Fibroblast of gingiva (primary cell): ENCODE data around the gene AMOTL1.

ENCODE experiments used
- DNase-seq: peaks from one replicate; pipeline ENCODE4 v3.0.0-alpha.2; 2011; ENCODE audit warnings: low read depth

The AMOTL1 gene

DNA sequence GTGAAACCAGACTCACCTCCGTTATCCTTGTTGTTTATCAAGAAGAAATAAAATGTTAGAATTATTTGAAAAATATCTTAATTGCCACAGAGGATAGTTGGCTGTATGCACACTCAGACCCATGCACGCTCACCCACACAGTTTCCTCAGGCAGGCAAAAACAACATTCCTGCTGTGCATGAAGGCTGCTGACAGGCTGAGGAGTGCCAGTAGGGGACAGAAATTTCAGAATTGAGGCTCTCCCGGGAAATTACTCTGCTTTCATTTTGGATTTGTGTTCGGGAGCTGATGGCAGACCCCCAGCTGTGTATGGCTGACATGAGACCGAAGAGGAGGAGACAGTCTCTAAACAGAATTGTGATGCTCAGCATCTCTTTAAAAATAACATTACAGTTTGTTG lies 87.5 kb downstream of the AMOTL1 start:
- no peak for DNase-seq

DNA sequence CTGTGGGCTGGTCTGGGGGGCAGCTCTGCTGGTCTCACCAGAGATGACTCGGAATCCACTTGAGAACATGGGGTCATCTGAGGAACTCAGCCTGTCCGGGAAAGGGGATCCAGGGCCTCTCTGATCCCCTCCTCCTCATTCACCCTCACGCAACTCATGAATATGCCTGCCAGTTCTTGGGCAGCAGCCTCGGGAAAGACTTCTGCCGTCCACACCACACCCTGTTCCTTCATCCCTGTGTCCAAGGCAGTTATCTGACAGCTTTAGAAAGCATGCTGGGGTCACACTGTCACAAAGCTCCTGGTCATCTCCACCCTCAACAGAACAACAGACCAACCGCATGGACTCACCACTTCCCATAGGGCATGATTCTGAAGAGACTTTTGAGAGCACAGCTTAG lies 88.3 kb downstream of the AMOTL1 start:
- no peak for DNase-seq

DNA sequence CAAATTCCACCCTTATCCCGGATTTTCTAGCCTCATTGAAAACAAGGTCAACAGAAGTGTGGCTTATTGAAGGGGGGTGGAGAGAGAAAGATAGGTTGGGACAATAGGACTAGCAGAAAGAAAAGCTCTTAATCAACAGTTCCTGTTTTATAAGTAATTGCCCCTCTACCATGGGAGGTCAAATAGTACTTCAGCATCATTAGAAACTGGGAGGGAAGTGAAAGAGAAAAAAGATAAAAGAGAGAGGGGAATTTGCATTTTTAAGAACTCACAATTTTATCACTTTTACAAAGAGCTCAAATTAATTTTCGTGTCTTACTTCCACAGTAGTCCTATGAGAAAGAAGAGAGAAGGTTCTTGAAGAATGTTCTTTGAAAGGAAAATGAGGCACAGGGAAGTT lies 89.2 kb downstream of the AMOTL1 start:
- no peak for DNase-seq

DNA sequence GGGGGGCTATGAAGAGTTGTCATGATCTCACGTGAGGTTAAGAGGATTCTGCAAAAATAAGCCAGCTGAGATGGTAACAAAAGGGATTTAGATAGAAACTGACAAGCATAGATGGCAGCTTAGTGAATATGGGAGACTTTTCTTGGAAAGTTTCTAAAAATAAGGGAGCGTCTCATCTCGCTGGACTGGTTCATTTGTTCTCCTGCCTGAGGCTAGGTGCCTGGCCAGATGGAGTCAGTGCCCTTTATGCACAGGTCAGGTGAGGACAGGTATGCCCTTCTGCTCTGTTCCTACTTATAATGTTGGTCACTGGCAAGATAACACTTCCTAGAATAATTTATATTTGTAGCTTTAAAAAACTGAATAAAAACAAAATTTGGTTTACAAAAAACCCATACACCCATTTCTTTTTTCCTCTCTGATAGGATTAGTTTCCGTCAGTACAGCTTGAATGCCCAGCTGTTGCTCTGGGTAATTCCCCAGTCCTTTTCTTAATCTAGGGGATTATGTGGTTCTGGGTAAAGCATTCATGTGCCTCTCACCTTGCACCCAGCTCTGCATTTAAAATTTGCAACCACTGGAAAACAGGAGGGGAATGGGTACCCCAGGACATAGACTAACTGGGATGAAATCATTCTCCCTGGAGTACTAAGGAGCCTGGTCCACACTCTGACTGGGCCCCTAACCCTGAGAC lies 90.0 kb downstream of the AMOTL1 start:
- no peak for DNase-seq

DNA sequence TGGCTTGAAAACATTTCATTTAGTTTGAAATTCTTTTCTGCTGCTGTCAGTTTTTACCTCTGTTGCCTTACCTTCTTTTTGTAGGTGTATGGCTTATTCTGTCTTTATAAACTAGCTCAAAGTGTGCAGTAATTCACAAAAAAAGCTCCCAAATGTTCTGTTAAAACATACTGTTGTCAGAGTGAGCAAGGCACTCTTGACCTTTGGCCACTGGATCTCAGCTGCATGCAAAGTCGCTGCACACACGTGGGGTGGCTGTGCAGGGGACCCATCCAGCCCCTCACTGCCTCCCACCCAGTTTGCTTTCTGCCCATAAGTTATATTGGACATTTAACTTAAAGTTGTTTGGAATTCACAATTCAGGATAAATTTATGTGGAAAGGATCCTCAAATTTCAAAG lies 92.2 kb downstream of the AMOTL1 start:
- no peak for DNase-seq

DNA sequence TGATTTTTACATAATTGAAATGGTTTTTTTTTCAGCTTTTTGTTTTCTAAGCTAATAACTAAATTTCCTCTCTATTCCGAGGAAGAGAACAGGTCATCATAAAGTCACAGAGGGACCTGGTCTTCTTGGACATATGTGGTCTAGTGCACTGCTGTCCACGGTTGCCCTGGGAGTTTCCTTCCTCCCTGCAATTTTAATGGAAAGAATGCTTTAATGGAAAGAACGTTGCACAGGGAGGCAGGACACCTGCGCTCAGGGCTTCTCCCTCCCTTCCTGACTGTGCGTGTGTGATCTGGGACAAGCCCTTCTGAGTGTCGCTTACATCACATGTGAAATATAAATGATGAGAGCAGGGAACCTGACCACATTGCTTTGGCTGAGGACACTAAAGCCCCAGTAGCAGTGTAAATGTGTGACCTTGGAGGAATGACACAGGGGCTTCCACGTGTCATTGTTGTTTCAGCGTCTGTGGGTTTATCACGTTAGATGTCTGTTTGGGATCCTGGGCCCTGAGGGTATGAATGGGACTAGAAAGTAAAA lies 93.2 kb downstream of the AMOTL1 start:
- DNase-seq = no peak

DNA sequence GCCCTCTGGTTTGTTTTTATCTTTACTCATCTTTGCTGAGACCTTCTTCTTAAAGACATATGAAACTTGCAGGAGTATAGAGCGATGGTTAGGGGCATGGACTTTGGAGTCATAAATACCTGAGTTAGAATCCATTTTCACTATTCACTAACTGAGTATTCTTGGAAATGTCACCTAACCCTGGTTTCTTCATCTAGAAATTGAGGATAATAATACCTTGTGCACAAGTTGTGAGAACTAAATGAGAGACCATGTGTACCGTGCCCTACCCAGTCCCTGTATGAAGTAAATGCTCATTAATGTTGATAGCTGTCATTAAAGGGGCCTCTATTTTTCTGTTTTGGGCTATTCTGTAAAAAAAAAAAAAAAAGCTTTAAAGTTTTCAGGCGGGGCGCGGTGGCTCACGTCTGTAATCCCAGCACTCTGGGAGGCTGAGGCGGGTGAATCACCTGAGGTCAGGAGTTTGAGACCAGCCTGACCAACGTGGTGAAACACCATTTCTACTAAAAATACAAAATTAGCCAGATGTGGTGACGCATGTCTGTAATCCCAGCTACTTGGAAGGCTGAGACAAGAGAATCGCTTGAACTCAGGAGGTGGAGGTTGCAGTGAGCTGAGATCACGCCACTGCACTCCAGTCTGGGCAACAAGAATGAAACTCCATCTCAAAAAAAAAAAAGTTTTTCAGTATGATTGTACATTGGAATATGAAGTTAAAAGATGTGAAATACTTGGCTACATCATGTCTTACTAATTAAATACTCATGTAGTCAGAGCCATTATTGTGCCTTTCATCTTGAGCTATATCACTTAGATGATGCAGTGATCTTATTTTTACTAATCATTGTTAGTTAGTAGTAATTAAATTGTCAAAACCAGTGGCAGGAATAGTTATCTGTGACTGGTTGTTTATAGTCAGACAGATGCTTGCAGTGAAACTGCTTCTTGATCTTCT lies 95.0 kb downstream of the AMOTL1 start:
- peak; percentile 65 for DNase-seq

DNA sequence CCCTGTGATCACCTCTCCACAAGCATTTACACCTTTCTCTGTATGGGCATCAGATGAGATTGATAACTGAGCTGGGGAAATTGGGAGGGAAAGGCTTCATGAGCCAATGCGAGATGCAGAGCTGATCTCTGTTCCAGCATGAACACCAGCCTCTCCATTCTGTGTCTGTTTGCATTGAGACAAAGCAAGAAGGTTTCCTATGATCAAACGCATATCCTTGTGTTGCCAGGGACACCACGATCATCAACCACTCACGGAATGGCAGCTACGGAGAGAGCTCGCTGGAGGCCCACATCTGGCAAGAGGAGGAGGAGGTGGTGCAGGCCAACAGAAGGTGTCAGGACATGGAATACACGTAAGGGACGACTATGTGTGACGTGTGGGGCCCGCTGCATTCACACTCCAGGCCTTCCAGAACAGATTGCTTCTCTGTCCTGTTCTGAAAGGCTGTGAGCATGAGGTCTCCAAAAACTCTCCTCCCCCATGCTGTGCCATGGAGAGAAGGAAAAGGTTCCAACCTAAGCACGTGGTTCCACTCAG lies 96.4 kb downstream of the AMOTL1 start:
- no peak for DNase-seq

DNA sequence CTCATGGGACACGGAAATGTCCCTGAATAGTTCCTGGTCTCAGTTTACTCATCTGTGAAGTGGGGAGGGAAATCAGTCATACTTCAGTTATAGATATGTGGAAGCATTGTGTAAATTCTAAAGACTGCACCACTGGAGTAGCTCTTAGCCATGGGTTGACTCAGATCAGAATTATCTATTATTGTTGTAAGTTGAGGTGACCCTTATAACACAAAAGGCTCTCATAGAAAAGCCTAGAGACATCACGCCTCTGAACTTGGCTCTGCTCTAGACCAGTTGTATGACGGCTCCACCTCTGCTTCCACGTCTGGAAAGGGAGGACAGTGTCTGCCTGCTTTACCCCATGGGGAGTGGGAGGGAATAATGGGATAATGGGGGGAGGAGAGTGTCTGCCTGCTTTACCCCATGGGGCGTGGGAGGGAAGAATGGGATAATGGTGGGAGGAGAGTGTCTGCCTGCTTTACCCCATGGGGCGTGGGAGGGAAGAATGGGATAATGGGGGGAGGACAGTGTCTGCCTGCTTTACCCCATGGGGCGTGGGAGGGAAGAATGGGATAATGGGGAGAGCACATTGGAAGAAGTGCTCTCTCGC lies 98.2 kb downstream of the AMOTL1 start:
- no peak for DNase-seq

DNA sequence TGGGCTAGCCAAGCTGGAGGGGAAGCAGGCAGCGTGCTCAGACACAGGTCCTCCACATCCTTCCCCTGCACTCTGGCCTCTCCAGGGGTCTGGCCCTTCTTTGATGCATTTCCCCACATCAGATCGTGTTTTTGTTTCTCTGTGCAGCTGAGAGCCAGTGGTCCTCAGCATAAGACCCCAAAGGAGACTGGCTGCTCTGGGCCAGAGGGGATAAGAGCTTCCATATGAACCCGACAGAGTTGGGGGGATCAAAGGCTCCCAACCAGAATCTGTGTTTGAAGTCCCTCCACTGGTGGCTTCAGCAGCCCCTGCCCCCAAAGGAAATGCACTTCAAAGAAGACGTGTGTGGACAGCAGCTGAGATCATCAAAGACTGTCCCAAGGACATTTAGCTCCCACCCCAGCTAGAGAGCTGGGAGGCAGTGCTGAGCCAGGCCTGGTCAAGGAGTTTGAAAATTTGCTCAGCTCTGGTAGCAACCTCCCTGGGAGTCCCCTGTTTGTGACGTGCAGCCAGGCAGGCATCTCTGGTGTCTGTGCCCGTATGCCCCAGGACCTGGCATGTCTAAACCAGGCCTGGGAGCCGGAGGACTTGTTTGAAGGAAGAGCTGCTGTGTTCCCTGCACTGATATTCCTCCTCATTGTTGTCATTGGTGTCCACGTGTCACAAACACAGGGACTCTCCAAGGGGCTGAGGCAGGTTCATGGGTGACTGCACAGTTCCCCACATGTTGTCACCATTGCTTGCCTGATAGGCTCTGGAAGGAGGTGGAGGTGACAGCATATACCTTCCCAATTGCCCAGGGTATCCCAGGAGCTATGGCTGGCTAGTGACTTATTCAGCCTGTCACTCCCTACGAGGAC lies 99.0 kb downstream of the AMOTL1 start:
- no peak for DNase-seq

DNA sequence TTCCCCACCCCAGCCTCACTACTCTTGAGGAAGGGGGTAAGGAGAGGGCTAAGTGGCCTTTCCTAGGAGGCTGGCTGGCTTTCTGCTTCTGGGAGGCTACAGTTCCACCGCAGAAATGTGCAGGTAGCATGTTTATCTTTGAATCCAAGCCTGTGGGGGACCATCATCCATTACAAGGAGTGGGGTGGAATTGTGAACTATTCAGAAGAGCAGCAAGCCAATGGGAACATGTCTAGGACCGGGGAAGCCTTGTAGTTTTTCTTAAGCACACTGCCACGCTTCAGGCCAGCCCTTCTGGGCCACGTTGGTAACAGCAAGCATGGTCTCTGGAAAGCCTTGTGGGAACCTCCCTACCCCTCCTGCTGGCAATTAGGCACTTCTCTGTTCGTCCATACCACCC lies 100.3 kb downstream of the AMOTL1 start:
- DNase-seq = no peak

DNA sequence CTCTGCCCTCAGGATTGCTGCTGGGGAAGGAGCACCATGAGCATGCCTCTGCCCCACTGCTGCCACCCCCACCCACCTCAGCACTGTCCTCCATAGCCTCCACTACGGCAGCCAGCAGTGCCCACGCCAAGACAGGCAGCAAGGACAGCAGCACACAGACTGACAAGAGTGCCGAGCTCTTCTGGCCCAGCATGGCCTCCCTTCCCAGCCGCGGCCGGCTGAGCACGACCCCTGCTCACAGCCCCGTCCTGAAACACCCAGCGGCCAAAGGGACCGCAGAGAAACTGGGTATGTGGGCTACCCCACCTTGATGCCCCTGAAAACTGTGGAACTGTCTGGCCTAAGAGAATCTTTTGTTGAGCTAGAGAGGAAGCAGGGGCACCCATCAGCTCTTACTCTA lies 101.0 kb downstream of the AMOTL1 start:
- DNase-seq = no peak

DNA sequence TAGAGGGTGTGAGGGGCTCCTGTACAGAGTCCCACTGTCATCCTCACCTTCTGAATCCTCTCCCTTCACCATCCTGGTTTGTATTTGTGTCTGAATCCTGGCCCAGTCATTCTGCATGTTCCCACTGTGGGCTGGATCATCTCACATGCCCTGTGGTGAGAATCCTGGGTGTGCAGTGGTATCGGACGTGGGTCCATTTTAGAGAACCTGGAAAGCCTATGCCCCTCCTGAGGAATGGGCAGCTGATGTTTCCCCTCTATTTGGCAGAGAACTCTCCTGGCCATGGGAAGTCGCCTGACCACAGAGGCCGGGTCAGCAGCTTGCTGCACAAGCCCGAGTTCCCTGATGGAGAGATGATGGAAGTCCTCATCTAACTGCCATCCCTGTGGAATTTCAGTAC lies 102.3 kb downstream of the AMOTL1 start:
- no peak for DNase-seq

DNA sequence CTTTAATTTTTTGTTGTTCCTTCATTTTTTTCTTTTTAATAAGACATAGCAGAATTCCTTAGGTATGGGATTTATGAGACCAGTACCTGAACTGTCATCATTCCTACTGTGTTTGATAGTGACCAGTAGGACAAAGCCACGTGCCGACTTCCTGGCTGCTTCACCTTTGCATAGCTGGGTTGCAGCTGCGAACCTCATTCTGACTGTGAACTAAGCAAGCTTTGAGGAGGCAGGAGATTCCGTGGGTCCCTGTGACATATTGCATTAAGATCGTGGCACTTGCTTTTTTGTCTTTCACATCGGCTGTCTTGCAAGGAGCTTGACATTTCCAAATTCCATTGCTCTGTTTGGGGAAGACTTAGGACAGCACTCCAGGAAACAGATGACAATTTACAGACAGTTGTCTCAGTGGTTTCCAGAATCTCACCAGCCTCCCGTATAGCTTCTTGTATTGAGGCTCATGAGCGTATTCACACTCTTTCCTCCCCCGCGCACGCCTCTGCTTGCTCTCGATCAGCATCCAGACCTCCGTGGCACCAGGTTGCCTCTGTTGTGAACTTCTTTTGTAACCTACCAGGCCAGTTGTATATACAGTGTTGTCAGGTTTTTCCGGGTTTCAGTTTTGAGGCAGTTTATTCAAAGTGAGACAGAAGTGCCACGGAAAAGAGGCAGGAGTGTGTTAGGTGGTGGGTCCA lies 103.5 kb downstream of the AMOTL1 start:
- DNase-seq = no peak

DNA sequence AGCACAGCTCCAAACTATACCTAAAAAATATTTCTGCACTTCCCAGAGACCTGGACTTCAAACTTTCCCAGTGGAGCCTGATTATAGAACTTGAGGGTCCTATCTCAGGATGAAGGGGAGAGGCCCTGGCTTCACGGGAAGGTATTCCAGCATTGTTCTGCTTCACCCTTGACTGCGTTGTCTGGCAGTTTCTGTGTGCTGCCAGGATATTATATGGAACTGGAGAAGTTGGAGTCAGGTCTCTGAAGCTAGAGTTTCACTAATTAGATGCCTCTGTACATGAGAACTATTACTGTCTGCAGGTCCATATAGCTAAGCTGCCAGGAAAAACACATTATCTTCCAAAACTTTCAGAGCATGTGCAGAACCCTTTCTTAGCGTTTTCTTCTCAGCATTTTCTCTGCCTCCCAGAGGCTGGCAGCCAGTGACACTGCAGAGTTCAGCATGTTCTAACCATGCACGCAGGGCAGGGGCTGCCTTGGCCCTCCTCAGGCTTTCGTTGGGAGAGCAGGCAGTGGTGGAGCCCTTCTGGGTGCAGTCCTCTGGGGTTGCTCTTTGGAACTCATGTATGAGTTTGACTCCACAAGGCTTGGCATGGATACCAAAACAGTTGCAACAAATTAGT lies 105.9 kb downstream of the AMOTL1 start:
- peak; percentile 76 for DNase-seq

DNA sequence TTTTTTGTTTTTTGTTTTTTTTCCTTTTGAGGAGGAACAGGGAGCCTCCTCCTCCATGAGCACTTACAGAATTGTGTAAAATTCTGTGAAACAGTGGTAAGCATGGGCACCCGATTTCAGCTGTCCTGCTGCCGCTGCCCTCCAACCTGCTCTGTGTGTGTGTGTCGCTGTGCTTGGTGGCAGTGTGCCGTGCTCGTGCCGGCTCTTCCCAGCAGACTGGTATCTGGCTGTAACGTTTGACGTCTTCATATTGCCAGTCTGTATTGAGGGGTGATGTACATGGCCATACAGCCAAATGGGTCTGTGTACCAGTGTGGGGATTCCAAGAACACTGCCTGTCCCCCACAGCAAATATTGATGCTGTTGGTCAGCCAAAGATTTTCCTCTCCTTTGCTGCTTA lies 108.1 kb downstream of the AMOTL1 start:
- no peak for DNase-seq

DNA sequence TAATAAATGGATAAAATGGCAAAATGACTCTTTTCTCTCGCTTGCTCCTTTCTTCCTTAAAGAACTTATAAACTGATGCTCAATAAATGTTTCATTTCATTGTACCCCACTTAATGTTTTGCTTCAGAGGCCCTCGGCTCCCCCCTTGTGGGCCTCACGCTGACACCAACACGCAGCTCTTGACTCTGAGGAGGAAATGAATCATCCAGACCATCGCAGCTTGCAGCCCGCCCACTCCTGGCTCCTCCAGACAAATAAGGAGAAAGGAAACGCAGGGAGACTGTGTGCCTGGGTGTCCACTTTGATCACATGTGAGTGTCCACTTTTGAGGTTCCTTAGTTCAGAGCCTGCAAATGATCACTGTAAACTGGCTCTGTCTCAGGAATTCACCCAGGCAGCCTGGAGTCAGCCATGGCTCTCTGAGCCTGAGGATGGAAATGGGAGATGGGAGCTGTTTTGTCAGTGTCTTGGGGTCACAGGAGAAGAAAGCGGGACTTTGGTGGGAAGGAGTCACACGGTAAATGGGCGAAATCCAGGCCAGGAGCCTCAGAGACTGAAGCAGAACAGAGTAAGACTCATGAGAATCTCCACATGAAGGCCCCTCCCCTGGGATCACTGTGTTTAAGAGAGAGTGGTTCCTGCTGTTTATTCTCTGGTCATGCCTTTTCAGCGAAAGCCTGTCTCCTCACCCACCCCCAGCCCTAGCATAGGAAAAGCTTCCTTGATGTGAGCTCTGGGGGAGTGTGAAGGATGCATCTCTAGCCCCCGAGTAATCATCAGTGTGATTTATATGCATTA lies 108.7 kb downstream of the AMOTL1 start:
- peak; percentile 91 for DNase-seq

DNA sequence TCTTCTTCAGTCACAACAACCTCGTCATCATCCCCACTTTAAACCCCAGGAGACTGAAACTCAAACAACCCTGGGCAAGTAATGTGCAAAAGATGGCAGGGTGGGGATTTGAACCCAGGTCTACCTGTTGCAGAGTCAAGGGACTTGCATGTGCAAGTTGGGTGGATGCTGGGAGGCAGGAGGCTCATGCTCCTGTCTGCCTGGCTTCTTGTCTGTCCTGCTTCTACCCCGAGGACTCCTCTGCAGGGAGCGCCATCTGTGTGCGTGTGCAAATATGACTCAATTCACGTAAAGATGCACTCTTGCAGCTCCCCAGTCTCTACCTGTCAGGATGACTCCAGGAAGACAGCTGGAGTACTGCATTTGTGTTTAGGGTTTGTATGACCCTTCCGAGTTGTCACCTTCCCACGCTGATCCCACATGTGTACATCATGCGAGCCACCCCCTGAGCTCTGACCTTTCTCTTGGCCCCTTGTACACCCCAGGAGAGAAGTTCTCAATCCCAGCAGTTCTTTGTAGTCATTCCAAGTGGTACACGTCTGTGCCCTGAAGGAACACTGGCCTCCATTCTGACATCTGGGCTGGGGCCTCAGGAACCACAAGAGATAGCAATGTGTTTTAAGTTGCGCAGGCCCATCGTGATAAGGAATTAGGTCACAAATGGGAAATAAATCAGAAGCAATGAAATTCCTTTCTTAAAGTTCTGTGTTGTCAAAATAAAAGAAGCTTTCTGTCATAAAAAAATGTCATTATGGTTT lies 109.5 kb downstream of the AMOTL1 start:
- DNase-seq = no peak

DNA sequence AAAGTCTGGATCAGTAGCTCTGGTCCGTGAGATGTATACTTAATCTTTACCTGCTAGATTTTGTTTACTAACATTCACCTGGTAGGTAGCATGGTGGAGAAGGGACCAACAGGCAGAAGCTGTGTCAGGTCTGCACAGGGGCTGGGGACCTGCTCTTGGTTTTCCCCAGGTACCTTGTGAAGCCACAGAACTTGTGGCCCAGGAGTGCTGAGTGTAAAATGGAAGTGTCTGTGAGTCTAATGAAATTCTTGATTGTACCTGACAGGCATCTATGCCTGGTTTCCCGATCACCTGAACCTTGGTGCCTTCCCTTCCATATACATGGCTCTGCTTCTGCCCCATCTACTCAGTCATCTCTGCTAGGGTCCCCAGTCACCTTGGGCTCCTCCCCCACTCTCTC lies 110.8 kb downstream of the AMOTL1 start:
- no peak for DNase-seq
